ENCODE measurements around the gene NAA25.
"Not testable (repeated sequence)": the region's sequence is repeated elsewhere in the genome, so short reads cannot be mapped to it uniquely, and the experiment has no call there.

Gene NAA25

DNA sequence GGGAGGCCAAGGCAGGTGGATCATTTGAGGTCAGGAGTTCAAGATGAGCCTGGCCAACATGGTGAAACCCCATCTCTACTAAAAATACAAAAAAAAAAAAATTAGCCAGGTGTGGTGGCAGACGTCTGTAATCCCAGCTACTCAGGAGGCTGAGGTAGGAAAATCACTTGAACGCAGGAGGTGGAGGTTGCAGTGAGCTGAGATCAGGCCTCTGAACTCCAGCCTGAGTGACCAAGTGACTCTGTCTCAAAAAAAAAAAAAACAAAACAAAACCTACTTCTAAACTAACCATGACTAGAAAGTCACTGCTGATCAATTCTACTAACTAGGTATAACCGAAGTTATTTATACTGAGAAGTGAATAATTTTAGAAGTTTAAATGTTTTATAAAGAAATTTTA, 99.0 kb downstream of the NAA25 start:
- not testable (repeated sequence) for DNase-seq (ENCODE audit: low read depth in 2 of 2)

DNA sequence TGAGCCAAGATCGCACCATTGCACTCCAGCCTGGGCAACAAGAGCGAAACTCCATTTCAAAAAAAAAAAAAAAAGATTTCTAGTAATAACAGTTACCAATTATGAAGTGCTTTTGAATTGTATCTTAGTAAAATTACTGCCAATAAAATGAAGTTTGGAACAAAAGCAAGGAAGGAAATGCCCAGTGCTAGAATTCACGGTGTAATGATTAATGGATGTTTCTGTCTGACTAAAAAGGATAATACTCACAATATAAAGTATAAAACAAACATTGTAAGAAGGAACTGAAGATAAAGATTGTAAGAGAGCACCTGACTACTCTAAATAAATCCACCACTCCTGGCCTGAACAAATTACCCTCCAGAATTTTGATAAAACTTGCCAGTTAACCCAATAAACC, 99.7 kb downstream of the NAA25 start:
- no peak for DNase-seq (ENCODE audit: low read depth in 2 of 2)

DNA sequence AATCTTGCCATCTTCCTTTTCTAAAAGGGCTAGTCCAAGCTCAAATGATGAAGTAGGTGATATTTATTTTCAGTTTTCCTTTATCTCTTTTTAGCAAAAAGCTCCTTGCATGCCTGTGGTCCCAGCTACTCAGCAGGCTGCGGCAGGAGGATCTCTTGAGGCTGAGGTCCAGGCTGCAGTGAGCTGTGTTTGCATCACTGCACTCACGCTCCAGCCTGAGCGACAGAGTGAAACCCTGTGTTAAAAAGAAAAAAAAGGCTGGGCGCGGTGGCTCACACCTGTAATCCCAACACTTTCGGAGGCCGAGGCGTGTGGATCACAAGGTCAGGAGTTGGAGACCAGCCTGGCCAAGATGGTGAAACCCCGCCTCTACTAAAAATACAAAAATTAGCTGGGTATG, 100.6 kb downstream of the NAA25 start:
- DNase-seq (ENCODE audit: low read depth in 2 of 2), result no peak

DNA sequence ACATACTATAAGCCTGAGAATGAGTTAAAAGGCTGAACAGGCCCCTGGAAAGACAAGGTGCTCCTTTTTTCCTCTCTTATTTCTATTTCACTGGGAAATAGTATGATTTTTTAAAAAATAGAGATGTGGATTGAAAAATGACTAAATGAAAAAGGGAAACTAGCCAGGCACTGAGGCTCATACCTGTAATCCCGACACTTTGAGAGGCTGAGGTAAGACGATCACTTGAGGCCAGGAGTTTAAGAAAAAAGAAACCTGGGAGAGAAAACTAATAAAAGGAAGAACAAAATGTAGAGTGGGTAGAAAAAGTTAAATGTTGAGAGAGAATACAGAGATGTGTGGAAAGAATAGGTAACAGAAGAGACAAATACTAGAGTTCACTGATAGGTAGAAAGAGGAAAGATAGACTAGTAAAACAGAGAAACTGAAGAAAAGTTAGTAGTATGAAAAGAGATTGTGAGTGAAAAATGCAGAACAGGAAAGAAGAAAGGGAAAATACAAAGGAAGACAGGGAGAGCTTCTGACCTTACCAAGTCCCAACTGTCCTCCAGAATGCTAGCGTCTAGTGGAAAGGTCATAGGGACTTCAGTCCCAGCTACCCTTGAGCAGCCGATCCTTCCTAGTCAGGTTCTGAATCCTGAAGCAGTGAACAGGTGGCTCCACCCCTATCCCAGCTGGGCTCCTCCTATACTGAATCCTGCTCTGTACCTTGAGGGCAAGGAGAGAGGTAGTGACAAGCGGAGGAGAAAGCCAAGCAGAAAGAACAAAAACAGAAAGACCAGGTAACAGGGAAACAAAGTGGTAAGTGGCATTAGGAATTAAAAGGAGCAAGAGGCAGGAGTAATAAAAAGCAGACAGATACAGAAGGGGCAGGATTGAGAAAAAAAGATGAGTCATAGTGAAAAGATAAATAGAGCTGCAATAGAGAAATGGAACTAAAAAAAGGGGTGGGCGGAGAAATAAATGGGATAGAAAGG, 102.9 kb downstream of the NAA25 start:
- no peak for DNase-seq (ENCODE audit: low read depth in 2 of 2)

- no peak for DNase-seq (ENCODE audit: low read depth in 2 of 2)
Measured at GRCh38 chr12:112004041-112004440, 104.5 kb downstream of the NAA25 start.

DNA sequence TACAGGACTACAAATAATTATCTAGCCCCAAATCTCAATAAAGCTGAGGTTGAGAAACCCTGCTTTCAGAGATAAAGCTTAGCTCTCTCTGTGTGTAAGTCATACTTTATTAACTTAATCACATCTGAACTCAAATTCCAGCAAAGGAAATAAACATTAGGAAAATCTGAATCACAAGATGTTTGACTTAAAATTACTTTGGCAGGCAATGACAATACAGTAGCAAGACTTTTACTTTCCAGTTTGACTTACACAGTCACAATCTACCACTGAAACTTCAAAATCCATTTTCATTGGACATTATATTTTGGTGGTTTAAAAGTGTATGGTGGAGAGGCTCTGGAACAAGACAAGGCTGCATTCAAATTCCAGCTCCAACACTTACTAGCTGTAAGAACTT, 107.0 kb downstream of the NAA25 start:
- no peak for DNase-seq (ENCODE audit: low read depth in 2 of 2)

DNA sequence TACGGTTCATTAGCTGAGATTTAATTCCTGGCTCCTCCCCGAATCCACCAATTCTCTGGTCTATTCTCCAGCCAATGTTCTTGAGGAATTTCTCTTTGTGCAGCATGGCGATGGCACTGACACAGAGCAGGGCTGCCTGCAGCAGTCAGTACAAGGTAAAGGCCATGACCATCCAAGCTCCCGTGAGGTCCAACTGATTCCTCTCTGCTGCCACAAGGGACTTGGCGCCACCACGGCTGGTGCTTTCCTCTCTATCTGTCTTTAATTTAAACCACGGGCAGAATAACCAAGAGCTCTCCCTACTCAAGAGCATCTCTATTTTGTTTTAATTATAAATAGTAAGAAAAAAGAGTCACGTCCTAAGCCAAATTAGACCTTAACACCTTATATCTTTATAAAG, 107.8 kb downstream of the NAA25 start:
- no peak for DNase-seq (ENCODE audit: low read depth in 2 of 2)

- DNase-seq (ENCODE audit: low read depth in 2 of 2), result not testable (repeated sequence)
Measured at GRCh38 chr12:111999129-111999528, 109.5 kb downstream of the NAA25 start.

GRCh38 chr12:111998015-111998414, 110.6 kb downstream of the NAA25 start:
- DNase-seq (ENCODE audit: low read depth in 2 of 2), result no peak

GRCh38 chr12:111997300-111997699, 111.3 kb downstream of the NAA25 start:
- DNase-seq (ENCODE audit: low read depth in 2 of 2), result no peak

GRCh38 chr12:111995782-111996480, 112.7 kb downstream of the NAA25 start:
- no peak for DNase-seq (ENCODE audit: low read depth in 2 of 2)

- not testable (repeated sequence) for DNase-seq (ENCODE audit: low read depth in 2 of 2)
Measured at GRCh38 chr12:111994211-111995111, 114.1 kb downstream of the NAA25 start.

DNA sequence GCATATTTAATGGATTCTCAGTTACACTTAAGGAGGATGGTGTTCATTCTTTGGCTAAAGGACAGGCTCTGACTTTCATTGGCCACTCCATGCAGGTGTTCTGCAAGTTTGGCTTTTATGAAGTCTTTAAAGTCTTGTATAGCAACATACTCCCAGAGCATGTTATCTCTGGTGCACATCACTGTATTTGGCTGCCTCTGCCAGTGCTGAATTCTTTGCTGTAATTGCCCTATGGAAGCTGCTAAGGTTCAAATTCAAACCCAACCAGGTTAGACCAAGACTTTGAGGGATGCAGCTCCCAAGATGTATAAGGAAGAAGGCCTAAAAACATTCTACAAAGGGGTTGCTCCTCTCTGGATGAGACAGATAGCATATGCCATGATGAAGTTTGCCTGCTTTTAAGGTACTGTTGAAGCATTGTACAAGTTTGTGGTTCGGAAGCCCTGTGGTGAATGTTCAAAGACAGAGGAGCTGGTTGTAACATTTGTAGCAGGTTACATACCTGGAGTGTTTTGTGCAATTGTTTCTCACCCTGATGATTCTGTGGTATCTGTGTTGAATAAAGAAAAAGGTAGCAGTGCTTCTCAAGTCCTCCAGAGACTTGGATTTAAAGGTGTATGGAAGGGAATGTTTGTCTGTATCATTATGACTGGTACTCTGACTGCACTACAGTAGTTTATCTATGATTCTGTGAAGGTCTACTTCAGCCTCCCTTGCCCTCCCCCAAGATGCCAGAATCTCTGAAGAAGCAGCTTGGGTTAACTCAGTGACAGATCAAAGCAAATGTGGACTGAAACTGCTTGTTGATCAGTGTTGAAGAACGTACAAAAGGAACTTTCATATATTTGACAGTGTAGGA, 115.1 kb downstream of the NAA25 start:
- DNase-seq (ENCODE audit: low read depth in 2 of 2), result no peak

GRCh38 chr12:111992464-111992863, 116.1 kb downstream of the NAA25 start:
- DNase-seq (ENCODE audit: low read depth in 2 of 2), result no peak

GRCh38 chr12:111991946-111992345, 116.6 kb downstream of the NAA25 start:
- no peak for DNase-seq (ENCODE audit: low read depth in 2 of 2)

DNA sequence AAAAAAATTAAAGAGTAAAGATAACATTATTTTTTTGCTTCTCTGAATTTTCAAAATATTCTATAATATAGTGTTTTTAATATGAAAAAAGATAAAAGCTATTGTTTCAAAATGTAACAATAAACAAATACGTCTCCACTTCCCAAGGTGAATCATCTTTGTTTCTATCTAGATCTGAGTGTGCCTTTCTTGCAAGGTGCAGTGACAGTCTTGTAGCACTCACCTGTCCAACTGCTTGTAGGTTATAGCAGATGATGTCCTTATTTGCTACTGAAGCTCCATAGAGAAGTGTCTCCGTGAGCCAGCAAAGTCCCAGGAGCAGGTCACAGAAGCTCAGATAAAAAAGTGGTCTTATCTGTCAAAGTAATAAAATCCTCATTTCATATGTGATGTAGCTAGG, 117.0 kb downstream of the NAA25 start:
- no peak for DNase-seq (ENCODE audit: low read depth in 2 of 2)

DNA sequence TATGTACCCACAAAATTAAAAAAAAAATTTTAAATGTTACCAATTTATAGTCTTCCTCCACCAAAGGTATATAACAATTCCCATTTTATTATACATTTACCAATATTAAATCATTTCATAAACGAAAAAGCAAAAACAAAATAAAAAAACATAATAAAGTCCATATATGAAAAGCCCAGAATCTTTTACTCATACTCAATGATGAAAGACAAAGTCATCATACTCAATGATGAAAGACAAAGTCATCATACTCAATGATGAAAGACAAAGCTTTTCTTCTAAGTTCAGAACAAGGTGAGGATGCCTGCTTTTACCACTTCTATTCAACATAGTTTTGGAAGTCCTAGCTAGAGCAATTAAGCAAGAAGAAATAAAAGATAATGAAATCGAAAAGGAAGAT, 123.8 kb downstream of the NAA25 start:
- no peak for DNase-seq (ENCODE audit: low read depth in 2 of 2)

- DNase-seq (ENCODE audit: low read depth in 2 of 2), result no peak
Measured at GRCh38 chr12:111981987-111982386, 126.6 kb downstream of the NAA25 start.

DNA sequence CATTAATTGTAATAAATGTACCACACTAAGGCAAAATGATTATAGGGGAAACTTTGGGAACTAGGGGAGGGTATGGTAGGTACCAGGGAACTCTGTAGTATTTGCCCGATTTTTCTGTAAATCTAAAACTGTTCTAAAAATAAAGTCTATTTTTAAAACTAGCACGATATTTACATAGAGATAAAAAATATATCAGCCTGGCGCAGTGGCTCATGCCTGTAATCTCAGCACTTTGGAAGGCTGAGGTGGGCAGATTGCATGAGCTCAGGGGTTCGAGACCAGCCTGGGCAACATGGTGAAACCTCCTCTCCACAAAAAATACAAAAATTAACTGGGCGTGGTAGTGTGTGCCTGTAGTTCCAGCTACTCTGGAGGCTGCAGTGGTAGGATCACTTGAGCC, 128.0 kb downstream of the NAA25 start:
- DNase-seq (ENCODE audit: low read depth in 2 of 2), result no peak

- DNase-seq (ENCODE audit: low read depth in 2 of 2), result no peak
Measured at GRCh38 chr12:111978545-111978944, 130.0 kb downstream of the NAA25 start.

DNA sequence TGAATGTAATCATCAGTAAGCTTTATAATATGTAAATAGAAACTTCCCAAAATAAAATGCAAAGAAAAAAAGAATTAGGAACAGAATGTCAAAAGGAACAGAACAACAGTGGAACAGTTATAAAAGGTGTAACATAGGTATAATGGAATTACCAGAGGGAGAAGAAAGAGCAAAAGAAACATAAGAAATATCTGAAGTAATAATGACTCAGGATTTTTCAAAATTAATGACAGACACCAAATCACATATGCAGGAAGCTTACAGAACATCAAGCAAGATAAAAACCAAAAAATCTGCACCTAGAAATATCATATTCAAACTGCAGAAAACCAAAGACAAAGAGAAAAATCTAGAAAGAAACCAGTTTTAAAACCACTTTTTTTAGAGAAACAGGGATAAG, 131.7 kb downstream of the NAA25 start:
- no peak for DNase-seq (ENCODE audit: low read depth in 2 of 2)

All from stimulated activated CD8-positive, alpha-beta memory T cell treated with anti-CD3 and anti-CD28 coated beads, Interleukin-7, amount 100 ng/mL, for 1 hour (primary cell).